Endodermal cell (in vitro differentiated cells): ENCODE results near the gene PREX1. TPM values are rescaled to one million over a fixed set of nuclear protein-coding genes. Genes with fewer than 3 reads are reported as not detected.
A peak's percentile ranks its signal among the peaks of the same experiment; 100 is the strongest.

Experiments used
- DNase-seq: peaks from one replicate; pipeline ENCODE4 v3.0.0-alpha.2; 2017
- H3K27ac ChIP-seq: 2 replicates; pipeline ENCODE4 v1.5.1; 2013; ENCODE audit warnings: mild to moderate bottlenecking, low read depth, low read length, moderate library complexity
- H3K27me3 ChIP-seq: 2 replicates; pipeline ENCODE4 v1.6.1; 2013; ENCODE audit warnings: mild to moderate bottlenecking, low read length, moderate library complexity; ENCODE audit not compliant: insufficient read depth, control insufficient read depth, poor library complexity, severe bottlenecking
- H3K36me3 ChIP-seq: 2 replicates; pipeline ENCODE4 v1.7.0; 2013; ENCODE audit warnings: mild to moderate bottlenecking, low read length, moderate library complexity; ENCODE audit not compliant: control insufficient read depth, insufficient read depth
- H3K4me1 ChIP-seq: one replicate; pipeline ENCODE4 v1.7.0; 2013; ENCODE audit warnings: low read length; ENCODE audit not compliant: control insufficient read depth, insufficient read depth
- H3K4me3 ChIP-seq: 2 replicates; pipeline ENCODE4 v1.5.1; 2013; ENCODE audit warnings: mild to moderate bottlenecking, low read length, moderate library complexity
- H3K9ac ChIP-seq: 2 replicates; pipeline ENCODE4 v1.6.1; 2013; ENCODE audit warnings: mild to moderate bottlenecking, low read length, moderate library complexity; ENCODE audit not compliant: poor library complexity, severe bottlenecking; ENCODE audit errors: extremely low read depth
- H3K9me3 ChIP-seq: 2 replicates; pipeline ENCODE4 v1.6.1; 2013; ENCODE audit warnings: mild to moderate bottlenecking, low read length, moderate library complexity; ENCODE audit not compliant: control insufficient read depth
- H3K27ac Mint-ChIP-seq: 2 replicates; pipeline ENCODE4 v1.8.0; 2020; ENCODE audit warnings: mixed read lengths
- H3K27me3 Mint-ChIP-seq: 2 replicates; pipeline ENCODE4 v1.8.0; 2021; ENCODE audit warnings: mild to moderate bottlenecking, mixed read lengths; ENCODE audit not compliant: insufficient read depth
- H3K36me3 Mint-ChIP-seq: 2 replicates; pipeline ENCODE4 v1.8.0; 2020; ENCODE audit warnings: low read depth, mixed read lengths
- H3K4me1 Mint-ChIP-seq: 2 replicates; pipeline ENCODE4 v1.8.0; 2020; ENCODE audit warnings: mixed read lengths
- H3K4me3 Mint-ChIP-seq: 2 replicates; pipeline ENCODE4 v1.8.0; 2020; ENCODE audit warnings: mild to moderate bottlenecking, moderate library complexity, mixed read lengths
- H3K9me3 Mint-ChIP-seq: 2 replicates; pipeline ENCODE4 v1.8.0; 2020; ENCODE audit warnings: mild to moderate bottlenecking, mixed read lengths
- WGBS, 2 experiments: methylation state at CpG; one replicate each; pipeline versions ENCODE4 v1.1.5 to v1.1.7; 2013; ENCODE audit warnings: missing lambda C conversion rate in 2 of 2, mixed read lengths in 1 of 2; ENCODE audit not compliant: insufficient coverage in 1 of 2, insufficient read length in 1 of 2; 5-methylcytosine and 5-hydroxymethylcytosine counted together
- total RNA-seq, 2 donors: library from RNA; stranded (reverse); fragmentation: NEBNext Ultra II Directional in 1 of 2; extraction: Animal tissue kit (Norgen Biotek cat#: 25700) in 1 of 2; gene quantifications; 2 replicates in 1 of 2; 3 replicates in 1 of 2; pipeline ENCODE4 v1.2.1, GENCODE V29; 2021
- TF ChIP-seq, protein P1 (sequence below): fragments of 200-600 bp; sonication (generic); conservative IDR thresholded peaks from 2 replicates; pipeline ENCODE4 v1.5.0; 2021; ENCODE audit warnings: antibody characterized with exemption, mild to moderate bottlenecking

Gene PREX1
- total RNA-seq, 2 donors from 2014 or later: 65.3 to 70.5 TPM

DNA sequence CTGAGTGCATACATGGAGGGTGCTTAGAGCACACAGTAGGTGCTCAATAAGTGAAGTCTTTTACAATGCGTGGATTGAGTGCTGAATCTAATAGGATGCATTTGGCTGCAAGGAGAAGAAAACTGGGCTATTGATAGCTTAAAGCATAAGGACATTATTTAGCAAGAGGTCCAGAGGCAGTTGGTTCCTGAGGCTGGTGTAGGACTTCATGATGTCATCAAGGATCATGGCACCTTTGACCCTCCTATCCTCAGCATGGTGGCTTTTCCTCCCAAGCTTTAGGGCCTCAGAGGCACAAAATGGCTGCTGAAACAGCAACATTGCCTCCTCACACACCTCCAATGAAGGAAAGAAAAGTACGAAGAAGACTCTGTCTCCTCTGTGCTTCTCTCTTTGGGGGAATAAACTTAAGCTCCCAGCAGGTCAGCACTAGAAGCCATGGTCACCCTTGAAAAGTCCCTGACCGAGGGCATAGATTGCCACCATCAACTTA lies 3.1 kb upstream of the PREX1 start:
- Histone ChIP-seq H3K9me3 (no peaks in the 10 kb centered on the region), H3K27ac (no peak overlapping the region), H3K4me1 (peaks cover 7% of the 10 kb centered on the region), H3K27me3 (peaks cover 9% of the 10 kb centered on the region), H3K9ac (no peak overlapping the region), H3K4me3 (no peak overlapping the region), H3K36me3 (no peaks in the 10 kb centered on the region)
- H3K36me3 Mint-ChIP-seq: no peaks in the 10 kb centered on the region
- peaks cover 76% of the 10 kb centered on the region for H3K27me3 Mint-ChIP-seq
- H3K9me3 Mint-ChIP-seq: no peaks in the 10 kb centered on the region
- peaks cover 17% of the 10 kb centered on the region for H3K4me1 Mint-ChIP-seq
- 88 to 100% methylated on average over 2 to 3 of the region's 3 CpGs for WGBS, 2 experiments
- DNase-seq: no peak
- no peak overlapping the region for H3K4me3 Mint-ChIP-seq
- TF ChIP-seq, protein P1, sequence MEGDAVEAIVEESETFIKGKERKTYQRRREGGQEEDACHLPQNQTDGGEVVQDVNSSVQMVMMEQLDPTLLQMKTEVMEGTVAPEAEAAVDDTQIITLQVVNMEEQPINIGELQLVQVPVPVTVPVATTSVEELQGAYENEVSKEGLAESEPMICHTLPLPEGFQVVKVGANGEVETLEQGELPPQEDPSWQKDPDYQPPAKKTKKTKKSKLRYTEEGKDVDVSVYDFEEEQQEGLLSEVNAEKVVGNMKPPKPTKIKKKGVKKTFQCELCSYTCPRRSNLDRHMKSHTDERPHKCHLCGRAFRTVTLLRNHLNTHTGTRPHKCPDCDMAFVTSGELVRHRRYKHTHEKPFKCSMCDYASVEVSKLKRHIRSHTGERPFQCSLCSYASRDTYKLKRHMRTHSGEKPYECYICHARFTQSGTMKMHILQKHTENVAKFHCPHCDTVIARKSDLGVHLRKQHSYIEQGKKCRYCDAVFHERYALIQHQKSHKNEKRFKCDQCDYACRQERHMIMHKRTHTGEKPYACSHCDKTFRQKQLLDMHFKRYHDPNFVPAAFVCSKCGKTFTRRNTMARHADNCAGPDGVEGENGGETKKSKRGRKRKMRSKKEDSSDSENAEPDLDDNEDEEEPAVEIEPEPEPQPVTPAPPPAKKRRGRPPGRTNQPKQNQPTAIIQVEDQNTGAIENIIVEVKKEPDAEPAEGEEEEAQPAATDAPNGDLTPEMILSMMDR: no peak
- no peak overlapping the region for H3K27ac Mint-ChIP-seq

DNA sequence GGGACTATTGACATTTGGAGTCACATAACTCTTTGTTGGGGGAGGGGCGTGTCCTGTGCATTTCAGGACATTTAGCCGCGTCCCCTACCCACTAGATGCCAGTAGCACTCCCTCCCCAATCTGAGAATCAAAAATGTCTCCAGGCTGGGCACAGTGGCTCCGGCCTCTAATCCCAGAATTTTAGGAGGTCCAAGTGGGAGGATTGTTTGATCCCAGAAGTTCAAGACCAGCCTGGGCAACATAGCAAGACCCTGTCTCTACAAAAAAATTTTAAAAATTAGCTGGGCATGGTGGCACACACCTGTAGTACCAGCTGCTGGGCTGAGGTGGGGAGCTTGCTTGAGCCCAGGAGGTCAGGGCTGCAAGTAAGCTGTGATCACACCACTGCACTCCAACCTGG lies 2.1 kb upstream of the PREX1 start:
- WGBS, 2 experiments: 68 to 100% methylated on average over 1 to 4 of the region's 4 CpGs
- TF ChIP-seq, protein P1: no peak
- Mint-ChIP-seq H3K27me3 (peaks cover 67% of the 10 kb centered on the region), H3K36me3 (no peaks in the 10 kb centered on the region), H3K9me3 (no peaks in the 10 kb centered on the region), H3K27ac (no peak overlapping the region), H3K4me3 (no peak overlapping the region), H3K4me1 (peaks cover 26% of the 10 kb centered on the region)
- DNase-seq: no peak
- no peaks in the 10 kb centered on the region for H3K9me3 ChIP-seq
- H3K9ac ChIP-seq: no peak overlapping the region
- H3K36me3 ChIP-seq: no peaks in the 10 kb centered on the region
- peaks cover 9% of the 10 kb centered on the region for H3K27me3 ChIP-seq
- no peak overlapping the region for H3K4me3 ChIP-seq
- no peak overlapping the region for H3K27ac ChIP-seq
- H3K4me1 ChIP-seq: peaks cover 15% of the 10 kb centered on the region

DNA sequence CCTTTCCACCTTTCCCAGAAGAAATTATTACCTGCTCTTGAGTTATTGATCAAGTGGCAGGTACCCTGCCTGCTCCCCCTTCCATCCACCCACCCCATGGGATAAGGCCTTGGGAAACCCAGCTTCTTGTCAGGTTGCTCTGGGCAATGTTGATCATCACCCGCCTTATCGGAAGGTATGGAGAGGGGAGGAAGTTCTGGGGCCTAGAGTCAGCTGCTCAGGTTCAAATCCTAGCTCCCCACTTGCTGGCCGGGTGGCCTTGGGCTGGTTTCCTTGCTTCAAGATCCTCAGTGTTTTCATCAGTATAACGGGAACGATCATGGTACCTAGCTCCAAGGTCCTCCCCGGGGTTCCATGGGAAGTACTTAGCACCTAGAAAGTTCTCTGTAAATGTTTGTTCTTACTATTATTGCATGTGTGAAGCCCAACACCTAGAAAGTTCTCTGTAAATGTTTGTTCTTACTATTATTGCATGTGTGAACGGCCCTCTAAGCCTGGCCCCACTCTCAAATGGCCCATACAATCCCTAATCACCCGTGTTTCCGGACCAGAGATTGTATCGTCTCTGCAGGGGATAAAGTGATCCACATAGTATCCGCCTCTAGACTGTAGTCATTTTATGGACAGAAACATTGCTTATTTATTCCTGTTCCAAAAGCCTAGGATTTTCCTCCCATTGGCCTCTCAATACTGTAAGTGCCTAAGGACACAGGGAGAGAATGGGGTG lies 1.1 kb upstream of the PREX1 start:
- H3K27ac ChIP-seq: no peak overlapping the region
- Mint-ChIP-seq H3K36me3 (no peaks in the 10 kb centered on the region), H3K4me1 (peaks cover 34% of the 10 kb centered on the region), H3K4me3 (peak overlapping the region; percentile 67), H3K27ac (peak overlapping the region; percentile 79), H3K27me3 (peaks cover 59% of the 10 kb centered on the region), H3K9me3 (no peaks in the 10 kb centered on the region)
- peak overlapping the region; percentile 77 for H3K4me3 ChIP-seq
- peak; percentile 56 for DNase-seq
- H3K4me1 ChIP-seq: peaks cover 15% of the 10 kb centered on the region
- no peaks in the 10 kb centered on the region for H3K36me3 ChIP-seq
- WGBS, 2 experiments: 72 to 83% methylated on average over 9 to 11 of the region's 11 CpGs
- no peaks in the 10 kb centered on the region for H3K9me3 ChIP-seq
- TF ChIP-seq, protein P1: no peak
- H3K9ac ChIP-seq: peak overlapping the region; percentile 42
- peaks cover 9% of the 10 kb centered on the region for H3K27me3 ChIP-seq
